Activated CD8-positive, alpha-beta memory T cell treated with anti-CD3 and anti-CD28 coated beads, Interleukin-2, amount 50 U/mL, for 1 hour (primary cell): ENCODE measurements around the gene PAX7.

Source experiments
- DNase-seq: peaks from one replicate; pipeline ENCODE4 v3.0.0-alpha.2; 2020; ENCODE audit errors: extremely low read depth

PAX7 gene

GRCh38 chr1:18703041-18703621, 72.5 kb downstream of the PAX7 start:
- no peak for DNase-seq

GRCh38 chr1:18705811-18706210, 75.2 kb downstream of the PAX7 start:
- DNase-seq, result no peak

- no peak for DNase-seq
Measured at GRCh38 chr1:18707696-18708257, 77.1 kb downstream of the PAX7 start.

GRCh38 chr1:18710002-18710401, 79.4 kb downstream of the PAX7 start:
- DNase-seq, result no peak

- no peak for DNase-seq
Measured at GRCh38 chr1:18711003-18711402, 80.4 kb downstream of the PAX7 start.

GRCh38 chr1:18711536-18712251, 81.0 kb downstream of the PAX7 start:
- DNase-seq, result no peak

- DNase-seq, result no peak
Measured at GRCh38 chr1:18712252-18712600, 81.6 kb downstream of the PAX7 start.

GRCh38 chr1:18714404-18715175, 83.9 kb downstream of the PAX7 start:
- DNase-seq, result no peak

GRCh38 chr1:18716112-18716784, 85.6 kb downstream of the PAX7 start:
- no peak for DNase-seq

- DNase-seq, result no peak
Measured at GRCh38 chr1:18716785-18717678, 86.4 kb downstream of the PAX7 start.

- no peak for DNase-seq
Measured at GRCh38 chr1:18719786-18720451, 89.3 kb downstream of the PAX7 start.

- no peak for DNase-seq
Measured at GRCh38 chr1:18721041-18721440, 90.4 kb downstream of the PAX7 start.

GRCh38 chr1:18721776-18722175, 91.1 kb downstream of the PAX7 start:
- DNase-seq, result no peak

- DNase-seq, result no peak
Measured at GRCh38 chr1:18722270-18722669, 91.6 kb downstream of the PAX7 start.

GRCh38 chr1:18723206-18723605, 92.6 kb downstream of the PAX7 start:
- no peak for DNase-seq

GRCh38 chr1:18723701-18724411, 93.2 kb downstream of the PAX7 start:
- DNase-seq, result no peak

GRCh38 chr1:18724801-18725200, 94.2 kb downstream of the PAX7 start:
- no peak for DNase-seq

- DNase-seq, result no peak
Measured at GRCh38 chr1:18725231-18725895, 94.7 kb downstream of the PAX7 start.

GRCh38 chr1:18726368-18726767, 95.7 kb downstream of the PAX7 start:
- no peak for DNase-seq
